K562 (cell line): ENCODE data around the gene TESK2. TPM values are rescaled to one million over a fixed set of nuclear protein-coding genes. Genes with fewer than 3 reads are reported as not detected.

Experiments used
- CHD7 ChIP-seq: fragments of 200-600 bp; sonication (generic); IDR thresholded peaks from one replicate; pipeline ENCODE4 v1.6.1; 2012; ENCODE audit warnings: mild to moderate bottlenecking, low read depth, low read length, inconsistent platforms
- CXXC5 ChIP-seq: fragments of 250-450 bp; sonication (Bioruptor Pico); IDR thresholded peaks from 2 replicates; pipeline ENCODE4 v1.8.0; 2022; ENCODE audit warnings: inconsistent platforms, mild to moderate bottlenecking, moderate library complexity
- DMBX1 ChIP-seq: fragments of 250-450 bp; sonication (Bioruptor Pico); IDR thresholded peaks from 2 replicates; pipeline ENCODE4 v1.8.0; 2022; ENCODE audit warnings: inconsistent platforms, mild to moderate bottlenecking, moderate library complexity, borderline replicate concordance
- FOXP1 ChIP-seq: sonication (generic); formaldehyde crosslinking; IDR thresholded peaks from 2 replicates; pipeline ENCODE4 v1.8.0; 2022; ENCODE audit warnings: mild to moderate bottlenecking, missing genetic modification reagents
- GATA2 ChIP-seq: sonication (generic); formaldehyde crosslinking; IDR thresholded peaks from 2 replicates; pipeline ENCODE4 v1.4.0; 2020; ENCODE audit warnings: mild to moderate bottlenecking, missing genetic modification reagents
- HNRNPUL1 ChIP-seq: fragments of 200-400 bp; formaldehyde crosslinking; IDR thresholded peaks from 2 replicates; pipeline ENCODE4 v1.6.1; 2017; ENCODE audit warnings: low read length
- MTA3 ChIP-seq: fragments of 450-650 bp; formaldehyde crosslinking; IDR thresholded peaks from 2 replicates; pipeline ENCODE4 v1.6.1; 2017; ENCODE audit warnings: mild to moderate bottlenecking, borderline replicate concordance
- PHF20 ChIP-seq: fragments of 450-650 bp; IDR thresholded peaks from 2 replicates; pipeline ENCODE4 v1.6.1; 2018; ENCODE audit not compliant: partially characterized antibody
- RB1 ChIP-seq: fragments of 450-650 bp; IDR thresholded peaks from 2 replicates; pipeline ENCODE4 v1.6.1; 2017; ENCODE audit warnings: low read depth, mild to moderate bottlenecking
- WHSC1 ChIP-seq: IDR thresholded peaks from one replicate; pipeline ENCODE4 v1.6.1; 2012; ENCODE audit warnings: low read length, control low read depth, inconsistent platforms
- polyA plus RNA-seq, 8 experiments: library from polyadenylated mRNA; depleted of rRNA in 4 of 8; stranded (reverse) in 5 of 8; unstranded in 3 of 8; fragments of >200 nt; fragmentation: Nextera tagmentation in 2 of 8; fragmentation: Illumina TruSeq in 1 of 8; extraction: Ambion mirVana in 2 of 8; extraction: Trizol in 1 of 8; gene quantifications; 2 replicates each; pipeline versions ENCODE4 v1.2.1 to v1.2.3, GENCODE V29; 2011 to 2014; ENCODE audit warnings: inconsistent platforms in 1 of 8, missing spikeins in 1 of 8
- total RNA-seq, 7 experiments: library from RNA; depleted of rRNA in 6 of 7; stranded (reverse); fragments of >200 nt in 6 of 7; fragmentation: Illumina TruSeq in 2 of 7; extraction: Trizol in 2 of 7; gene quantifications; 2 replicates each; pipeline versions ENCODE4 v1.2.1 to v1.2.3, GENCODE V29; 2011 to 2021; ENCODE audit warnings: low replicate concordance in 1 of 7
- TF ChIP-seq, protein P1 (sequence below): fragments of 450-650 bp; IDR thresholded peaks from 2 replicates; pipeline ENCODE4 v1.6.1; 2017; ENCODE audit warnings: antibody characterized with exemption, mild to moderate bottlenecking

TESK2 gene
- total and polyA plus RNA-seq, 9 of the 15 experiments (the other 6 are each of a cell fraction or from before 2014, with no cell fraction given): 1.6 to 5.3 (median 3.7) TPM

- TF ChIP-seq CHD7 (no peak), DMBX1 (CRISPR knock-in tag) (no peak; the same call in 1 of the 2 replicates), FOXP1 (CRISPR knock-in tag) (peak; percentile 82; the same call in 1 of the 2 replicates), HNRNPUL1 (peak; percentile 79; the same call in 1 of the 2 replicates), RB1 (peak; percentile 79), WHSC1 (no peak), CXXC5 (CRISPR knock-in tag) (peak; percentile 96), PHF20 (peak; percentile 76), GATA2 (CRISPR knock-in tag) (no peak), MTA3 (peak; percentile 100)
- TF ChIP-seq, protein P1, sequence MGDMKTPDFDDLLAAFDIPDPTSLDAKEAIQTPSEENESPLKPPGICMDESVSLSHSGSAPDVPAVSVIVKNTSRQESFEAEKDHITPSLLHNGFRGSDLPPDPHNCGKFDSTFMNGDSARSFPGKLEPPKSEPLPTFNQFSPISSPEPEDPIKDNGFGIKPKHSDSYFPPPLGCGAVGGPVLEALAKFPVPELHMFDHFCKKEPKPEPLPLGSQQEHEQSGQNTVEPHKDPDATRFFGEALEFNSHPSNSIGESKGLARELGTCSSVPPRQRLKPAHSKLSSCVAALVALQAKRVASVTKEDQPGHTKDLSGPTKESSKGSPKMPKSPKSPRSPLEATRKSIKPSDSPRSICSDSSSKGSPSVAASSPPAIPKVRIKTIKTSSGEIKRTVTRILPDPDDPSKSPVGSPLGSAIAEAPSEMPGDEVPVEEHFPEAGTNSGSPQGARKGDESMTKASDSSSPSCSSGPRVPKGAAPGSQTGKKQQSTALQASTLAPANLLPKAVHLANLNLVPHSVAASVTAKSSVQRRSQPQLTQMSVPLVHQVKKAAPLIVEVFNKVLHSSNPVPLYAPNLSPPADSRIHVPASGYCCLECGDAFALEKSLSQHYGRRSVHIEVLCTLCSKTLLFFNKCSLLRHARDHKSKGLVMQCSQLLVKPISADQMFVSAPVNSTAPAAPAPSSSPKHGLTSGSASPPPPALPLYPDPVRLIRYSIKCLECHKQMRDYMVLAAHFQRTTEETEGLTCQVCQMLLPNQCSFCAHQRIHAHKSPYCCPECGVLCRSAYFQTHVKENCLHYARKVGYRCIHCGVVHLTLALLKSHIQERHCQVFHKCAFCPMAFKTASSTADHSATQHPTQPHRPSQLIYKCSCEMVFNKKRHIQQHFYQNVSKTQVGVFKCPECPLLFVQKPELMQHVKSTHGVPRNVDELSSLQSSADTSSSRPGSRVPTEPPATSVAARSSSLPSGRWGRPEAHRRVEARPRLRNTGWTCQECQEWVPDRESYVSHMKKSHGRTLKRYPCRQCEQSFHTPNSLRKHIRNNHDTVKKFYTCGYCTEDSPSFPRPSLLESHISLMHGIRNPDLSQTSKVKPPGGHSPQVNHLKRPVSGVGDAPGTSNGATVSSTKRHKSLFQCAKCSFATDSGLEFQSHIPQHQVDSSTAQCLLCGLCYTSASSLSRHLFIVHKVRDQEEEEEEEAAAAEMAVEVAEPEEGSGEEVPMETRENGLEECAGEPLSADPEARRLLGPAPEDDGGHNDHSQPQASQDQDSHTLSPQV: peak; percentile 74; the same call in 1 of the 2 replicates
These were observed 30.7 kb upstream of the TESK2 start, which contains the start of gene PRDX1 (continued) for GRCh38 chr1:45521413-45522323.
